ENCODE results near the gene ALOX15B. TPM values are rescaled to one million over a fixed set of nuclear protein-coding genes. Genes with fewer than 3 reads are reported as not detected.

The ALOX15B gene
- total RNA-seq, 1 donor from 2014 or later, result 5.8 TPM

DNA sequence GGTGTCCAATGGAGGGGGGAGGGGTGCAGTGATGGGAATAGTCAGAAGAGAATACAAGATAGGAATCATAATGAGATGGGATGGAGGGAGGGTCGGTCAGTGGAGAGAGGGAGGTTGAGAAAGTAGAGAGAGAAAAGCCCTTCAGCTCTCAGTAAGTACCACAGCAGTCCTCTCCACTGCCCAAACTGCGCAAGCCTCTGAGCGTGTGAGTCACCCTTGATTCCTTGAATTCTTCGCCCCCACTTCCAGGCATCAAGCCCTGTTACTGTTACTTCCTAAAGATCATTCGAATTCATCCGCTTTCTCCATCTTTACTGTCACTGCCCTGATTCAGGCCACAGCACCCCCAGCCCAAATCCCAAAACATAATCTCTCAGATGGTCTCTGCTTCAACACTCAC is 34.0 kb upstream of the ALOX15B start:
- Histone ChIP-seq H3K36me3 (ENCODE audit: control insufficient read depth, insufficient read depth, low read length) (no peaks in the 10 kb centered on the region), H3K27me3 (ENCODE audit: control insufficient read depth, insufficient read depth, low read length) (peaks cover 24% of the 10 kb centered on the region), H3K4me3 (ENCODE audit: low read depth, low read length) (no peak overlapping the region)
- DNase-seq (ENCODE audit: low read depth), result peak; percentile 34
- TF ChIP-seq, protein P1, sequence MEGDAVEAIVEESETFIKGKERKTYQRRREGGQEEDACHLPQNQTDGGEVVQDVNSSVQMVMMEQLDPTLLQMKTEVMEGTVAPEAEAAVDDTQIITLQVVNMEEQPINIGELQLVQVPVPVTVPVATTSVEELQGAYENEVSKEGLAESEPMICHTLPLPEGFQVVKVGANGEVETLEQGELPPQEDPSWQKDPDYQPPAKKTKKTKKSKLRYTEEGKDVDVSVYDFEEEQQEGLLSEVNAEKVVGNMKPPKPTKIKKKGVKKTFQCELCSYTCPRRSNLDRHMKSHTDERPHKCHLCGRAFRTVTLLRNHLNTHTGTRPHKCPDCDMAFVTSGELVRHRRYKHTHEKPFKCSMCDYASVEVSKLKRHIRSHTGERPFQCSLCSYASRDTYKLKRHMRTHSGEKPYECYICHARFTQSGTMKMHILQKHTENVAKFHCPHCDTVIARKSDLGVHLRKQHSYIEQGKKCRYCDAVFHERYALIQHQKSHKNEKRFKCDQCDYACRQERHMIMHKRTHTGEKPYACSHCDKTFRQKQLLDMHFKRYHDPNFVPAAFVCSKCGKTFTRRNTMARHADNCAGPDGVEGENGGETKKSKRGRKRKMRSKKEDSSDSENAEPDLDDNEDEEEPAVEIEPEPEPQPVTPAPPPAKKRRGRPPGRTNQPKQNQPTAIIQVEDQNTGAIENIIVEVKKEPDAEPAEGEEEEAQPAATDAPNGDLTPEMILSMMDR (IDR thresholded peaks at IDR 0.05; ENCODE audit: insufficient read depth, low read length, severe bottlenecking), result no peak
- FAIRE-seq, result peak; percentile 50

DNA sequence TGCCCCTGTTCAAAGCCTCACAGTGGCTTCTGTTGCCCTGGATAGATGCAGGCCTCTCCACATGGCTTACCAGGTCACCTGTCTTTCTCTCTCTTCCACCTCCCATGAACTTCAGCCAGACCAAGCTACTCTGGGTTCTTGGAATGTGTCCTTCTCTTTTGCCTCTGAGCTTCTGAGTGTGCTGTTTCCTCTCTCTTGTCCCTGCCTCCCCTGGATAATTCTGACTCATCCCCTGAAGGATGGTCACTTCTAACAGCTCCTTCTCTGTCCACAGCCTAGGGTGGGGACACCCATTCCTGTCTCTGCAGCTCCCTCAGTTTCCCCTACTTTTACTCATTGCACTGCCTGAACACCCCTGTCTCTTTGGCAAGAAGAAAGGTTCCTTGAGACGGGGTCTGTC is 33.5 kb upstream of the ALOX15B start:
- TF ChIP-seq, protein P1 (IDR thresholded peaks at IDR 0.05; ENCODE audit: insufficient read depth, low read length, severe bottlenecking), result no peak
- DNase-seq (ENCODE audit: low read depth) (no peak), FAIRE-seq (peak; percentile 28)
- Histone ChIP-seq H3K4me3 (ENCODE audit: low read depth, low read length) (no peak overlapping the region), H3K27me3 (ENCODE audit: control insufficient read depth, insufficient read depth, low read length) (peaks cover 24% of the 10 kb centered on the region), H3K36me3 (ENCODE audit: control insufficient read depth, insufficient read depth, low read length) (no peaks in the 10 kb centered on the region)

DNA sequence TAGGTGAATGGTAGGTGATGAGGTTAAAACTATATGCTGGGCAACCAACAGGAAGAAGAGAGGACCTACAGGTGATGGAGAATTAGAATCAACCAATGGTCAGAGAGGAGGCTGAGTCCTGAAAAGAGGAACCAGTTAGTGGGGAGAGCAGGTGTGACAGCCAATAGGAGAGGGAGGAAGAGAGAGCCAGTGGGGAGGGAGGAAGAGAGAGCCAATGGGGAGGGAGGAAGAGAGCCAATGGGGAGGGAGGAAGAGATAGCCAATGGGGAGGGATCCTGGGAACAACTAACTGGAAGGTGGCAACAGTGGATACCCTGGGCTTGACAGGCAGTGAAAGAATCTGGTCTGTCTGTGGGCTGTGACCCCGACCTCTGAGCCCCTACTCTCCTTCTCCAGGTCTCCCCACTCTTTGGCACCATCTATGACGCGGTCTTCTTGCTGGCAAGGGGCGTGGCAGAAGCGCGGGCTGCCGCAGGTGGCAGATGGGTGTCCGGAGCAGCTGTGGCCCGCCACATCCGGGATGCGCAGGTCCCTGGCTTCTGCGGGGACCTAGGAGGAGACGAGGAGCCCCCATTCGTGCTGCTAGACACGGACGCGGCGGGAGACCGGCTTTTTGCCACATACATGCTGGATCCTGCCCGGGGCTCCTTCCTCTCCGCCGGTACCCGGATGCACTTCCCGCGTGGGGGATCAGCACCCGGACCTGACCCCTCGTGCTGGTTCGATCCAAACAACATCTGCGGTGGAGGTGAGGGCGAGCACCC is 32.7 kb upstream of the ALOX15B start:
- Histone ChIP-seq H3K27me3 (ENCODE audit: control insufficient read depth, insufficient read depth, low read length) (peaks cover 24% of the 10 kb centered on the region), H3K4me3 (ENCODE audit: low read depth, low read length) (no peak overlapping the region), H3K36me3 (ENCODE audit: control insufficient read depth, insufficient read depth, low read length) (no peaks in the 10 kb centered on the region)
- DNase-seq (ENCODE audit: low read depth) (no peak), FAIRE-seq (no peak)
- TF ChIP-seq, protein P1 (IDR thresholded peaks at IDR 0.05; ENCODE audit: insufficient read depth, low read length, severe bottlenecking), result no peak

DNA sequence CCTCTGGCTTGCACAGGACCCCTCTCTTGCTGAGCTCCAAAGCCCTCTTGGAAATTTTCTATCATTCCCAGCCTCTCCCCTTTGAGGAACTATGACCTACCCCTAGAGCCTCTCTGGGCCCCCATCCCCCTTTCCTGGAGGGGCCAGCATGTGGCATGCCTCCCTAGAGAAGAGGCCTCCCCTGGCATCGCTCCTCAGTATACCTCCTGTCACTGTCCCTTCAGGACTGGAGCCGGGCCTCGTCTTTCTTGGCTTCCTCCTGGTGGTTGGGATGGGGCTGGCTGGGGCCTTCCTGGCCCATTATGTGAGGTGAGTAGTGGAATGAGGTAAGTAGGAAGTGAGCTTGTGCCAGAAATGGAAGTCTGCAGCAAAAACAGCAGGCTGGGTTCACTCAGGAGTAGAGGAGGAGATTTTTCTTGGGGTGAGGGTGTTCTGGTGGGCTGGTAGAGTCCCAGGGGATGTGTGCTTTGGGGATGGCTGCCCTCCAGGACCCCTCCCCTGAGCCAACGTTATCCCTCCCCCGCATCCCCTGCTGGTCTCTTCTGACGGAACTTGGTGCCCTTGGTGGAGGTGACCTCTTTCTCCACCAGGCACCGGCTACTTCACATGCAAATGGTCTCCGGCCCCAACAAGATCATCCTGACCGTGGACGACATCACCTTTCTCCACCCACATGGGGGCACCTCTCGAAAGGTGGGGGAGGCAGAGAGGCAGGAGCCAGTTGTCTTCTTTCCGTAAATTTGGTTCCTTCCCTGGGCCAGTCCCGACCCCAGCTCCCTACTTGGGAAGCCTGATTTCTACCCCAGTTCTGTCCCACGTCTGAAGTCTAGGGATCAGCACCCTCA is 31.8 kb upstream of the ALOX15B start:
- no peak for FAIRE-seq
- H3K27me3 ChIP-seq (ENCODE audit: control insufficient read depth, insufficient read depth, low read length), result peaks cover 22% of the 10 kb centered on the region
- TF ChIP-seq, protein P1 (IDR thresholded peaks at IDR 0.05; ENCODE audit: insufficient read depth, low read length, severe bottlenecking), result no peak
- DNase-seq (ENCODE audit: low read depth), result no peak
- no peak overlapping the region for H3K4me3 ChIP-seq (ENCODE audit: low read depth, low read length)
- no peaks in the 10 kb centered on the region for H3K36me3 ChIP-seq (ENCODE audit: control insufficient read depth, insufficient read depth, low read length)

DNA sequence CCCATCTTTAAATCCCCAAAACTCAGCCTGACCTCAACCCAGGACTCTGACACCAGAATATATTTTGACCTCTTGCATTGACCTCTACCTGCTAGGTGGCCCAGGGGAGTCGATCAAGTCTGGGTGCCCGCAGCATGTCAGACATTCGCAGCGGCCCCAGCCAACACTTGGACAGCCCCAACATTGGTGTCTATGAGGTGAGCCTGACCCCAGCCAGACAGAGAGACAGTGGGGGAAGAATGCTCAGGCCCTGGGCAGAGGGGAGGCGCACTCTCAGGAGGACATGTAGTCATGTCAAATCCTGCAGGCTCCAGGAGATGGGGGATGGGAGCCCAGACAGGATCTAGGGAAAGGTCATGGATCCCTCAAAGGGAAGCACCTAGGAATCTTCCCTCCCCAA is 31.0 kb upstream of the ALOX15B start:
- TF ChIP-seq, protein P1 (IDR thresholded peaks at IDR 0.05; ENCODE audit: insufficient read depth, low read length, severe bottlenecking), result no peak
- Histone ChIP-seq H3K4me3 (ENCODE audit: low read depth, low read length) (no peak overlapping the region), H3K36me3 (ENCODE audit: control insufficient read depth, insufficient read depth, low read length) (no peaks in the 10 kb centered on the region), H3K27me3 (ENCODE audit: control insufficient read depth, insufficient read depth, low read length) (peaks cover 14% of the 10 kb centered on the region)
- DNase-seq (ENCODE audit: low read depth) (no peak), FAIRE-seq (no peak)
